Measurements from ENCODE around the gene MINDY2. TPM values are rescaled to one million over a fixed set of nuclear protein-coding genes. Genes with fewer than 3 reads are reported as not detected.

Gene MINDY2
- total RNA-seq, 1 experiment from 2014 or later = 29.9 TPM

- no peaks in the 10 kb centered on the region for H3K27me3 Mint-ChIP-seq (ENCODE audit: low read depth)
- POLR2A ChIA-PET = no interaction called here
- CTCF ChIA-PET = no interaction called here
- H3K36me3 Mint-ChIP-seq = no peaks in the 10 kb centered on the region
- H3K9me3 Mint-ChIP-seq = no peaks in the 10 kb centered on the region
- no peak for ATAC-seq
- H3K4me3 Mint-ChIP-seq = no peak overlapping the region
- peaks cover 49% of the 10 kb centered on the region for H3K4me1 Mint-ChIP-seq
- no peak for DNase-seq (ENCODE audit: low spot score)
- H3K27ac Mint-ChIP-seq = no peak overlapping the region
- TF ChIP-seq NFYB (CRISPR knock-in tag; conservative IDR thresholded peaks at IDR 0.05; ENCODE audit: low read depth) (no peak), SP1 (CRISPR knock-in tag; conservative IDR thresholded peaks at IDR 0.05) (no peak), CBFB (CRISPR knock-in tag; IDR thresholded peaks at IDR 0.05; ENCODE audit: low read depth) (no peak), USF1 (CRISPR knock-in tag; IDR thresholded peaks at IDR 0.05) (no peak), ZNF281 (CRISPR knock-in tag; IDR thresholded peaks at IDR 0.05) (no peak), HMGA2 (CRISPR knock-in tag; IDR thresholded peaks at IDR 0.05) (no peak), ATF6 (CRISPR knock-in tag; IDR thresholded peaks at IDR 0.05) (no peak), E2F1 (CRISPR knock-in tag; IDR thresholded peaks at IDR 0.05) (no peak), ZNF317 (CRISPR knock-in tag; IDR thresholded peaks at IDR 0.05; ENCODE audit: borderline replicate concordance, low read depth) (no peak), NFATC4 (CRISPR knock-in tag; IDR thresholded peaks at IDR 0.05) (no peak), IRF2 (CRISPR knock-in tag; IDR thresholded peaks at IDR 0.05; ENCODE audit: borderline replicate concordance, low read depth) (no peak), JUN (CRISPR knock-in tag; IDR thresholded peaks at IDR 0.05) (no peak)
Measured at GRCh38 chr15:58738046-58738707, 32.9 kb upstream of the MINDY2 start.

GRCh38 chr15:58740436-58740835, 30.7 kb upstream of the MINDY2 start:
- no peaks in the 10 kb centered on the region for H3K36me3 Mint-ChIP-seq
- ChIA-PET POLR2A (interaction anchor here (1.0 to 1.6 kb wide), 2 partner anchors 10 to 31 kb away, joined by 3 to 4 read pairs; partner anchors contain the start of gene MINDY2), CTCF (interaction anchor here (0.5 kb wide), 1 partner anchor 312 kb away, joined by 3 read pairs; no protein-coding TSS in a partner anchor)
- no peak overlapping the region for H3K27ac Mint-ChIP-seq
- no peaks in the 10 kb centered on the region for H3K9me3 Mint-ChIP-seq
- no peaks in the 10 kb centered on the region for H3K27me3 Mint-ChIP-seq (ENCODE audit: low read depth)
- no peak for ATAC-seq
- peaks cover 67% of the 10 kb centered on the region for H3K4me1 Mint-ChIP-seq
- DNase-seq (ENCODE audit: low spot score) = no peak
- H3K4me3 Mint-ChIP-seq = no peak overlapping the region
- TF ChIP-seq IRF2 (CRISPR knock-in tag; IDR thresholded peaks at IDR 0.05; ENCODE audit: borderline replicate concordance, low read depth) (no peak), ZNF138 (CRISPR knock-in tag; conservative IDR thresholded peaks at IDR 0.05) (no peak), GABPB1 (CRISPR knock-in tag; IDR thresholded peaks at IDR 0.05) (no peak), TEAD1 (CRISPR knock-in tag; IDR thresholded peaks at IDR 0.05) (no peak), MLX (CRISPR knock-in tag; IDR thresholded peaks at IDR 0.05) (no peak), RELA (CRISPR knock-in tag; IDR thresholded peaks at IDR 0.05; ENCODE audit: borderline replicate concordance) (no peak), SMAD3 (CRISPR knock-in tag; IDR thresholded peaks at IDR 0.05; ENCODE audit: borderline replicate concordance) (no peak), AR (CRISPR knock-in tag; IDR thresholded peaks at IDR 0.05) (no peak), HMGA2 (CRISPR knock-in tag; IDR thresholded peaks at IDR 0.05) (no peak), NFE2L1 (CRISPR knock-in tag; IDR thresholded peaks at IDR 0.05) (no peak), MAX (CRISPR knock-in tag; IDR thresholded peaks at IDR 0.05) (no peak), FOXK1 (CRISPR knock-in tag; IDR thresholded peaks at IDR 0.05) (no peak), NFYB (CRISPR knock-in tag; conservative IDR thresholded peaks at IDR 0.05; ENCODE audit: low read depth) (no peak), ZMAT4 (CRISPR knock-in tag; IDR thresholded peaks at IDR 0.05) (no peak), JAZF1 (CRISPR knock-in tag; IDR thresholded peaks at IDR 0.05) (no peak), TCF7 (CRISPR knock-in tag; IDR thresholded peaks at IDR 0.05; ENCODE audit: low read depth) (no peak)

All from WTC11 (cell line).